ENCODE results near the gene DMP1.

DNA sequence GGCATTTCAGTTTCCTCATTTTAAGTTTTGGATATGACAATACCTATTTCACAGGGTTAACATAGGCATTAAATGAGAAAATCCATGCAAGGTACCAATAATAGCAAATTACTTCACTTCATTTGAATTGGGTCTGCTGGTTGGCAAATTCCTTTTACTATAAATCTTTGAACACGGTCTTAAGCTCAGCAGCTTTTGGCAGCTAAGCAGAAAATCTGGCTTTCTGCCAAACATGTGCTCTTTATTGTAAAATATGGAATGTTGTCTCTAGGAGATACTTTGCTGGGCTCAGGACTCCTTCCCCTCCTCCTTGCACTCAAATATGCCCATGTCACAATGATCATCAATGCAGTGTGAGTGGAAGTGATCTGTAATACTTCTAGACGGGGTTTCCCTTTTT lies 16.8 kb upstream of the DMP1 start:
- TF ChIP-seq, protein P1, sequence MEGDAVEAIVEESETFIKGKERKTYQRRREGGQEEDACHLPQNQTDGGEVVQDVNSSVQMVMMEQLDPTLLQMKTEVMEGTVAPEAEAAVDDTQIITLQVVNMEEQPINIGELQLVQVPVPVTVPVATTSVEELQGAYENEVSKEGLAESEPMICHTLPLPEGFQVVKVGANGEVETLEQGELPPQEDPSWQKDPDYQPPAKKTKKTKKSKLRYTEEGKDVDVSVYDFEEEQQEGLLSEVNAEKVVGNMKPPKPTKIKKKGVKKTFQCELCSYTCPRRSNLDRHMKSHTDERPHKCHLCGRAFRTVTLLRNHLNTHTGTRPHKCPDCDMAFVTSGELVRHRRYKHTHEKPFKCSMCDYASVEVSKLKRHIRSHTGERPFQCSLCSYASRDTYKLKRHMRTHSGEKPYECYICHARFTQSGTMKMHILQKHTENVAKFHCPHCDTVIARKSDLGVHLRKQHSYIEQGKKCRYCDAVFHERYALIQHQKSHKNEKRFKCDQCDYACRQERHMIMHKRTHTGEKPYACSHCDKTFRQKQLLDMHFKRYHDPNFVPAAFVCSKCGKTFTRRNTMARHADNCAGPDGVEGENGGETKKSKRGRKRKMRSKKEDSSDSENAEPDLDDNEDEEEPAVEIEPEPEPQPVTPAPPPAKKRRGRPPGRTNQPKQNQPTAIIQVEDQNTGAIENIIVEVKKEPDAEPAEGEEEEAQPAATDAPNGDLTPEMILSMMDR (IDR thresholded peaks at IDR 0.05), result no peak
- TF ChIP-seq ZFX (IDR thresholded peaks at IDR 0.05; ENCODE audit: borderline replicate concordance), result no peak

Measured in 22Rv1 (cell line).